Uterus (tissue), 4 donors: ENCODE data around the gene TEAD4. TPM values are rescaled to one million over a fixed set of nuclear protein-coding genes. Genes with fewer than 3 reads are reported as not detected.
A peak's percentile ranks its signal among the peaks of the same experiment; 100 is the strongest.

Experiments
- DNase-seq, 2 donors: peaks; one replicate each; pipeline ENCODE4 v3.0.0-alpha.2; 2019 to 2020
- H3K27ac ChIP-seq, 2 donors: fragments of 200-600 bp; sonication (generic); 1 replicate in 1 of 2; 2 replicates in 1 of 2; pipeline ENCODE4 v1.5.1; 2016 to 2018
- H3K27me3 ChIP-seq, 2 donors: fragments of 200-600 bp; sonication (generic); one replicate each; pipeline ENCODE4 v1.5.1; 2018 to 2019; ENCODE audit warnings: control low read depth in 1 of 2
- H3K36me3 ChIP-seq, 2 donors: fragments of 200-600 bp; sonication (generic); one replicate each; pipeline ENCODE4 v1.5.1; 2019; ENCODE audit warnings: control low read depth in 1 of 2
- H3K4me1 ChIP-seq, 2 donors: fragments of 200-600 bp; sonication (generic); one replicate each; pipeline ENCODE4 v1.5.1; 2018 to 2019; ENCODE audit warnings: control low read depth in 1 of 2
- H3K4me3 ChIP-seq, 2 donors: fragments of 200-600 bp; sonication (generic); 1 replicate in 1 of 2; 2 replicates in 1 of 2; pipeline ENCODE4 v1.5.1; 2018 to 2019; ENCODE audit warnings: mild to moderate bottlenecking in 1 of 2
- H3K9me3 ChIP-seq, 2 donors: fragments of 200-600 bp; sonication (generic); one replicate each; pipeline ENCODE4 v1.5.1; 2019; ENCODE audit warnings: control low read depth in 1 of 2
- POLR2A ChIP-seq, 2 donors: fragments of 450-650 bp; IDR thresholded peaks; one replicate each; pipeline ENCODE4 v1.6.1; 2016; ENCODE audit warnings: antibody characterized with exemption in 2 of 2, mild to moderate bottlenecking in 1 of 2, moderate library complexity in 1 of 2
- intact Hi-C: fragments of 100-400 bp; cut with DNase I; formaldehyde crosslinking; loops from one replicate; pipeline ENCODE4 v1.15.1; 2023; ENCODE audit warnings: low total_unique reads
- total RNA-seq, 4 donors: library from RNA; depleted of rRNA in 3 of 4; stranded (reverse); fragments of >200 nt in 3 of 4; gene quantifications; one replicate each; pipeline versions ENCODE4 v1.1.0 to v1.2.4, GENCODE V29; 2014 to 2023
- TF ChIP-seq, protein P1 (sequence below), 4 experiments: fragments of 200-600 bp in 2 of 4; fragments of 450-650 bp in 2 of 4; sonication (generic) in 2 of 4; IDR thresholded peaks; one replicate each; pipeline ENCODE4 v1.5.1; 2016 to 2019; ENCODE audit warnings: antibody characterized with exemption in 4 of 4, mild to moderate bottlenecking in 2 of 4, moderate library complexity in 1 of 4
- donor health status: DM: yes; HTN: yes; CAD: no.

TEAD4 gene
- total RNA-seq, 4 donors from 2014 or later = 1.3 to 33.8 (median 14.9) TPM

- no peaks in the 10 kb centered on the region for H3K36me3 ChIP-seq
- DNase-seq = no peak
- intact Hi-C loops = loop anchor here (10.0 kb wide), 1 partner anchor 72 kb away; no protein-coding TSS in a partner anchor
- no peak overlapping the region for H3K4me3 ChIP-seq
- H3K27ac ChIP-seq = peak overlapping the region; percentile 30 to 33
- no peaks in the 10 kb centered on the region for H3K27me3 ChIP-seq
- H3K9me3 ChIP-seq = no peaks in the 10 kb centered on the region
- no peaks in the 10 kb centered on the region for H3K4me1 ChIP-seq
- TF ChIP-seq, protein P1, sequence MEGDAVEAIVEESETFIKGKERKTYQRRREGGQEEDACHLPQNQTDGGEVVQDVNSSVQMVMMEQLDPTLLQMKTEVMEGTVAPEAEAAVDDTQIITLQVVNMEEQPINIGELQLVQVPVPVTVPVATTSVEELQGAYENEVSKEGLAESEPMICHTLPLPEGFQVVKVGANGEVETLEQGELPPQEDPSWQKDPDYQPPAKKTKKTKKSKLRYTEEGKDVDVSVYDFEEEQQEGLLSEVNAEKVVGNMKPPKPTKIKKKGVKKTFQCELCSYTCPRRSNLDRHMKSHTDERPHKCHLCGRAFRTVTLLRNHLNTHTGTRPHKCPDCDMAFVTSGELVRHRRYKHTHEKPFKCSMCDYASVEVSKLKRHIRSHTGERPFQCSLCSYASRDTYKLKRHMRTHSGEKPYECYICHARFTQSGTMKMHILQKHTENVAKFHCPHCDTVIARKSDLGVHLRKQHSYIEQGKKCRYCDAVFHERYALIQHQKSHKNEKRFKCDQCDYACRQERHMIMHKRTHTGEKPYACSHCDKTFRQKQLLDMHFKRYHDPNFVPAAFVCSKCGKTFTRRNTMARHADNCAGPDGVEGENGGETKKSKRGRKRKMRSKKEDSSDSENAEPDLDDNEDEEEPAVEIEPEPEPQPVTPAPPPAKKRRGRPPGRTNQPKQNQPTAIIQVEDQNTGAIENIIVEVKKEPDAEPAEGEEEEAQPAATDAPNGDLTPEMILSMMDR (IDR thresholded peaks at IDR 0.05) = no peak
- TF ChIP-seq POLR2A (IDR thresholded peaks at IDR 0.05) = no peak
Observed at GRCh38 chr12:2963154-2963759, 4.1 kb downstream of the TEAD4 start.

DNA sequence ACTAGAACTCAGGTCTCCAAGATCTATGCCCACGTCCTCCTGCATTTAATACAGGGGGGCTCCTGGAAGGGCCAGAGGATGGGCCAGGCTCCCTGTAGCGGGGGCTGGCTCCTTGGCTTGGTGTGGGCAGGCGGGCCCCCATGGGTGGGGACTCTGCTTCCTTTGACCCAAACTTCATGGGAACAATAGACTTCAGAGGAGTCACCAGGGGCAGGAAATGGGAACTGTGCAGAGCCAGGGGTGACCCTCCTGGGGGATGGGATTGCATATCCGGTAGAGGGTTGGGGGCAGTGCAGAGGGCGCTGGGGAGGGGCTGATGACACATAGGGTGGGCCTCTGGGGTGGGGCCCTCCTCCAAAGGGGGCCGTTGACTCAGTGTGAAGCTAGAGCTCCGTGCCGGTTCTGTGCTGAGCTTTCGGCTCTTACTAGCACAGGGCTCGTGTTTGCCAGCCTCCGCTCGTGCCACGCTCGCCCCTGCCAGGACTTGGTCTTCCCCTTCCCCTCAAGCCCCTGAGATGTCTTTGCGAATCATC lies 4.6 kb downstream of the TEAD4 start:
- TF ChIP-seq POLR2A (IDR thresholded peaks at IDR 0.05) = no peak
- TF ChIP-seq, protein P1 (IDR thresholded peaks at IDR 0.05) = no peak
- Histone ChIP-seq H3K4me1 (no peaks in the 10 kb centered on the region), H3K9me3 (no peaks in the 10 kb centered on the region), H3K27me3 (no peaks in the 10 kb centered on the region), H3K4me3 (no peak overlapping the region), H3K36me3 (no peaks in the 10 kb centered on the region), H3K27ac (peak overlapping the region; percentile 33 to 57)
- intact Hi-C loops = loop anchor here (10.0 kb wide), 1 partner anchor 71 kb away; no protein-coding TSS in a partner anchor
- DNase-seq = peak in 1 of 2 donors; percentile 45

DNA sequence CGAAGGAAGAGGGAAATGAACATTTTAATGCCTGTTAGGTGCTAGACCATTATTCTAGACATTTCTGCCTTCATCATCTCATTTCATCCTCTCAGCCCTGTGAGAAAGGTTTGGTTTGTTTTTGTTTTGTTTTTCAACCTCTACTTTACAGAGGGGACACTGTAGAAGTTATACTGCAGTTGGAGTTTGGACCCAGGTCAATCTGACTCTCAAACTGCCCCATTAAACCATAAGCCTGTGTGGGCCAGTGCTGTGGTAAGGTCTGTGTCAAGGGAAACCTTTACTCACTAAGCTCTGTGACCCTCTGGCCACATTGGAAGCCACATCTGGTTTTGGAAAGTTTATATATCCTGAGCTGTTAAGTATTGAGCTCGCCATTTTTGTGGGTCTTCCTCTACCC lies 8.5 kb downstream of the TEAD4 start:
- Histone ChIP-seq H3K4me3 (no peak overlapping the region), H3K27ac (no peak overlapping the region)
- intact Hi-C loops = loop anchor here (10.0 kb wide), 1 partner anchor 67 kb away; no protein-coding TSS in a partner anchor

DNA sequence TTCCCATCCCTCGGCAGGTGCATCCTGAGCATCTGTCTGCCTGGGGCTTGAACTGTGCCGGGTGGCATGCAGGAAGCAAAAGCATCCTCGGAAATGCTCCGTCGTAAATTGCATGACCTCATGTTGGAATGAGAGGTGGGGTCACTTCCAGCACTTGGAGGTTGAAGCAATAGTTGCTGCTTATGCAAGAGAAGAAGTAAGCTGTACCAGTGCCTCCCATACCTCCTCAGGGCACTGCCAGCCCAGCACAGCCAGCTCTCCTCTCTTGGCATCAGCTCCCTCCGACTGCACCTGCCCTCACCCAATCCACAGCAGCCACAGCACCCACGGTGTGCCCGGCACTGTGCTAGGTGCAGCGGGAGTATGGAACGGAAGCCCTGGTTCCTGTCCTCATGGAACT lies 11.5 kb downstream of the TEAD4 start:
- no peak overlapping the region for H3K27ac ChIP-seq
- DNase-seq = no peak
- intact Hi-C loops = no loop called here
- H3K9me3 ChIP-seq = no peaks in the 10 kb centered on the region
- no peaks in the 10 kb centered on the region for H3K36me3 ChIP-seq
- no peak for TF ChIP-seq POLR2A (IDR thresholded peaks at IDR 0.05)
- no peaks in the 10 kb centered on the region for H3K4me1 ChIP-seq
- no peaks in the 10 kb centered on the region for H3K27me3 ChIP-seq
- no peak overlapping the region for H3K4me3 ChIP-seq

More for the DNA sequence above, 8.5 kb downstream of the TEAD4 start:
- TF ChIP-seq, protein P1 (IDR thresholded peaks at IDR 0.05) = no peak
- no peak for TF ChIP-seq POLR2A (IDR thresholded peaks at IDR 0.05)
- Histone ChIP-seq H3K9me3 (no peaks in the 10 kb centered on the region), H3K4me1 (no peaks in the 10 kb centered on the region), H3K27me3 (no peaks in the 10 kb centered on the region), H3K36me3 (no peaks in the 10 kb centered on the region)
- no peak for DNase-seq

DNA sequence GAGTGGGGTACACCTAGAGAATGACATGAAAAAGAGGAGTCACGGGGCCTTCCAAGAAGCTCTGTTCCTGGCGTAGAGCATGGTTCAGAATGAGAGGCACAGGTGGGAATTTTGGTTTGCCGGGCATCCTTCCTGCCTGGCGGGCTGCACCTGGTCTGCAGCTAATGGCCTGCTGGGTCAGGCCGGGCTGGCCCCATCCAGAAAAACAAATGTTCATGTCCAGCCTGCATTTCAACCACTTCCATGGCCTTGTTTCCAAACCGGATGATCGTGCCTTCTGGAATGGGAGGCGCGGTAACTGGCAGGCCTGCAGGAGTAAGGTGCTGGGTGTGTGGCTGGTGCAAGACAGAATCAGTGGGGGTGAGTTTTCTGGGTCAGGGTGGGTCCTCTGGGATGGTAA lies 14.4 kb downstream of the TEAD4 start:
- TF ChIP-seq, protein P1 (IDR thresholded peaks at IDR 0.05) = no peak
- TF ChIP-seq POLR2A (IDR thresholded peaks at IDR 0.05) = no peak
- Histone ChIP-seq H3K9me3 (no peaks in the 10 kb centered on the region), H3K4me3 (no peak overlapping the region), H3K4me1 (no peaks in the 10 kb centered on the region), H3K27me3 (no peaks in the 10 kb centered on the region), H3K36me3 (no peaks in the 10 kb centered on the region), H3K27ac (no peak overlapping the region)
- intact Hi-C loops = no loop called here
- no peak for DNase-seq
